Spleen (tissue), 11 donors: ENCODE data around the gene ASCC3. TPM values are rescaled to one million over a fixed set of nuclear protein-coding genes. Genes with fewer than 3 reads are reported as not detected.

Experiments used
- DNase-seq: peaks from one replicate; pipeline ENCODE4 v3.0.0-alpha.2; 2020
- H3K27ac ChIP-seq, 8 donors: fragments of 200-600 bp; sonication (generic) in 7 of 8; 1 replicate in 4 of 8; 2 replicates in 4 of 8; pipeline versions ENCODE4 v1.5.0 to v1.8.0; 2016 to 2021; ENCODE audit warnings: inconsistent platforms in 4 of 8, mild to moderate bottlenecking in 4 of 8, moderate library complexity in 1 of 8
- H3K27me3 ChIP-seq, 7 donors: fragments of 200-600 bp; sonication (generic) in 6 of 7; replicated peaks in 1 of 7; 1 replicate in 4 of 7; 2 replicates in 3 of 7; pipeline versions ENCODE4 v1.5.0 to v1.8.0; 2016 to 2021; ENCODE audit warnings: inconsistent platforms in 3 of 7, mild to moderate bottlenecking in 1 of 7
- H3K36me3 ChIP-seq, 6 donors: fragments of 200-600 bp; sonication (generic) in 5 of 6; 1 replicate in 4 of 6; 2 replicates in 2 of 6; pipeline versions ENCODE4 v1.5.0 to v1.8.0; 2016 to 2021; ENCODE audit warnings: inconsistent platforms in 2 of 6
- H3K4me1 ChIP-seq, 6 donors: fragments of 200-600 bp; sonication (generic) in 5 of 6; 1 replicate in 3 of 6; 2 replicates in 3 of 6; pipeline versions ENCODE4 v1.5.0 to v1.8.0; 2016 to 2021; ENCODE audit warnings: inconsistent platforms in 3 of 6
- H3K4me3 ChIP-seq, 8 donors: fragments of 200-600 bp; sonication (generic) in 7 of 8; 1 replicate in 4 of 8; 2 replicates in 4 of 8; pipeline versions ENCODE4 v1.5.0 to v1.8.0; 2016 to 2021; ENCODE audit warnings: inconsistent platforms in 4 of 8, mild to moderate bottlenecking in 4 of 8, moderate library complexity in 2 of 8
- H3K9me3 ChIP-seq, 8 donors: fragments of 200-600 bp; sonication (generic) in 7 of 8; 1 replicate in 4 of 8; 2 replicates in 4 of 8; pipeline versions ENCODE4 v1.5.0 to v1.8.0; 2016 to 2021; ENCODE audit warnings: inconsistent platforms in 4 of 8
- CTCF ChIP-seq, 11 experiments: fragments of 200-600 bp in 7 of 11; fragments of 450-650 bp in 4 of 11; sonication (generic) in 4 of 11; IDR thresholded peaks in 8 of 11; conservative IDR thresholded peaks in 3 of 11; 1 replicate in 7 of 11; 2 replicates in 4 of 11; pipeline versions ENCODE4 v1.4.0 to v1.8.0; 2016 to 2021; ENCODE audit warnings: antibody characterized with exemption in 11 of 11, inconsistent platforms in 4 of 11, mild to moderate bottlenecking in 1 of 11
- POLR2A ChIP-seq, 3 donors: fragments of 450-650 bp; IDR thresholded peaks; one replicate each; pipeline ENCODE4 v1.5.1; 2017; ENCODE audit warnings: antibody characterized with exemption in 3 of 3, mild to moderate bottlenecking in 1 of 3
- POLR2AphosphoS5 ChIP-seq, 3 donors: sonication (generic); formaldehyde crosslinking; IDR thresholded peaks; one replicate each; pipeline ENCODE4 v1.5.1; 2017; ENCODE audit warnings: antibody characterized with exemption in 3 of 3
- WGBS, 5 donors: extraction: QIAGEN DNeasy Blood & Tissue Kit in 3 of 5; methylation state at CpG; one replicate each; pipeline versions ENCODE4 v1.1.5 to v1.1.7; 2013 to 2018; 5-methylcytosine and 5-hydroxymethylcytosine counted together
- intact Hi-C: fragments of 100-400 bp; cut with DNase I; formaldehyde crosslinking; loops from one replicate; pipeline ENCODE4 v1.15.0; 2023; ENCODE audit warnings: low total_unique reads
- polyA plus RNA-seq, 3 donors: library from polyadenylated mRNA; stranded (reverse); fragments of 200-250 nt; gene quantifications; one replicate each; pipeline ENCODE4 v1.2.1, GENCODE V29; 2013
- total RNA-seq, 7 donors: library from RNA; depleted of rRNA in 3 of 7; stranded (reverse); fragments of >200 nt in 3 of 7; fragmentation: NEBNext Ultra II Directional in 4 of 7; extraction: Animal tissue kit (Norgen Biotek cat#: 25700) in 4 of 7; gene quantifications; one replicate each; pipeline versions ENCODE4 v1.1.0 to v1.2.1, GENCODE V29; 2016 to 2021
- donor health status: healthy with polysubstance abuse.
- donor health status: DM: no; HTN: no; CAD: no; lungs with moderate emphysema.
- donor health status: DM: no; HTN: no; CAD: no.
- donor health status: Bipolar disorder and iron deficiency.
- donor health status: healthy.
- donor health status: DM: no; HTN: no; CAD: no.
- donor health status: DM: yes; HTN: yes; CAD: no.

ASCC3 gene
- total and polyA plus RNA-seq, 10 donors, result 7.9 to 52.4 (median 40.8) TPM

GRCh38 chr6:100790084-100790483 lies 91.0 kb downstream of the ASCC3 start:
- intact Hi-C loops, result no loop called here
- Histone ChIP-seq H3K36me3 (peaks cover 0 to 15% (median 0%) of the 10 kb centered on the region in 6 donors), H3K4me1 (no peaks in the 10 kb centered on the region), H3K4me3 (no peak overlapping the region), H3K9me3 (no peaks in the 10 kb centered on the region), H3K27ac (no peak overlapping the region), H3K27me3 (no peaks in the 10 kb centered on the region)
- WGBS, 5 donors, result 73 to 84% (median 76%) methylated on average over 2 of the region's 2 CpGs
- no peak for DNase-seq
- TF ChIP-seq POLR2A (IDR thresholded peaks at IDR 0.05), result no peak
- no peak for TF ChIP-seq POLR2AphosphoS5 (IDR thresholded peaks at IDR 0.05)
- TF ChIP-seq CTCF (IDR thresholded peaks at IDR 0.05 in 8 of 11, conservative IDR thresholded peaks at IDR 0.05 in 3 of 11), result no peak

GRCh38 chr6:100785982-100786381 lies 95.1 kb downstream of the ASCC3 start:
- Histone ChIP-seq H3K4me3 (no peak overlapping the region), H3K27me3 (no peaks in the 10 kb centered on the region), H3K27ac (no peak overlapping the region), H3K4me1 (no peaks in the 10 kb centered on the region), H3K36me3 (peaks cover 0 to 4% (median 0%) of the 10 kb centered on the region in 6 donors), H3K9me3 (no peaks in the 10 kb centered on the region)
- WGBS, 5 donors, result 90 to 100% (median 98%) methylated on average over 1 of the region's 1 CpG
- DNase-seq, result no peak
- TF ChIP-seq POLR2A (IDR thresholded peaks at IDR 0.05), result no peak
- TF ChIP-seq POLR2AphosphoS5 (IDR thresholded peaks at IDR 0.05), result no peak
- no peak for TF ChIP-seq CTCF (IDR thresholded peaks at IDR 0.05 in 8 of 11, conservative IDR thresholded peaks at IDR 0.05 in 3 of 11)
- intact Hi-C loops, result no loop called here

GRCh38 chr6:100780648-100781047 lies 100.5 kb downstream of the ASCC3 start:
- H3K27me3 ChIP-seq, result no peaks in the 10 kb centered on the region
- no peak overlapping the region for H3K27ac ChIP-seq
- no peak for TF ChIP-seq POLR2AphosphoS5 (IDR thresholded peaks at IDR 0.05)
- TF ChIP-seq POLR2A (IDR thresholded peaks at IDR 0.05), result no peak
- intact Hi-C loops, result no loop called here
- H3K36me3 ChIP-seq, result no peaks in the 10 kb centered on the region
- DNase-seq, result no peak
- no peaks in the 10 kb centered on the region for H3K9me3 ChIP-seq
- H3K4me1 ChIP-seq, result no peaks in the 10 kb centered on the region
- no peak overlapping the region for H3K4me3 ChIP-seq

- H3K27ac ChIP-seq, result no peak overlapping the region
- H3K9me3 ChIP-seq, result no peaks in the 10 kb centered on the region
- H3K4me1 ChIP-seq, result no peaks in the 10 kb centered on the region
- H3K4me3 ChIP-seq, result no peak overlapping the region
- WGBS, 5 donors, result 85 to 95% (median 85%) methylated on average over 2 of the region's 2 CpGs
- H3K36me3 ChIP-seq, result peaks cover 0 to 9% (median 0%) of the 10 kb centered on the region in 6 donors
- no peak for DNase-seq
- H3K27me3 ChIP-seq, result no peaks in the 10 kb centered on the region
- no peak for TF ChIP-seq POLR2A (IDR thresholded peaks at IDR 0.05)
- TF ChIP-seq POLR2AphosphoS5 (IDR thresholded peaks at IDR 0.05), result no peak
- TF ChIP-seq CTCF (IDR thresholded peaks at IDR 0.05 in 8 of 11, conservative IDR thresholded peaks at IDR 0.05 in 3 of 11), result no peak
- intact Hi-C loops, result no loop called here
These were observed 105.5 kb downstream of the ASCC3 start for GRCh38 chr6:100775667-100776066.

- H3K36me3 ChIP-seq, result peaks cover 0 to 9% (median 0%) of the 10 kb centered on the region in 6 donors
- TF ChIP-seq POLR2AphosphoS5 (IDR thresholded peaks at IDR 0.05), result no peak
- no peak for TF ChIP-seq CTCF (IDR thresholded peaks at IDR 0.05 in 8 of 11, conservative IDR thresholded peaks at IDR 0.05 in 3 of 11)
- TF ChIP-seq POLR2A (IDR thresholded peaks at IDR 0.05), result no peak
- H3K27me3 ChIP-seq, result no peaks in the 10 kb centered on the region
- no peaks in the 10 kb centered on the region for H3K4me1 ChIP-seq
- no peak overlapping the region for H3K27ac ChIP-seq
- no peak for DNase-seq
- no peaks in the 10 kb centered on the region for H3K9me3 ChIP-seq
- H3K4me3 ChIP-seq, result no peak overlapping the region
- intact Hi-C loops, result no loop called here
- WGBS, 5 donors, result 0 to 2% (median 0%) methylated on average over 1 of the region's 1 CpG
These were observed 106.4 kb downstream of the ASCC3 start for GRCh38 chr6:100774681-100775080.
